H9 (cell line): Measurements from ENCODE around the gene FBXO41. TPM values are rescaled to one million over a fixed set of nuclear protein-coding genes. Genes with fewer than 3 reads are reported as not detected.
A peak's percentile ranks its signal among the peaks of the same experiment; 100 is the strongest.

Source experiments
- DNase-seq: peaks from one replicate; pipeline ENCODE4 v3.0.0-alpha.2; 2017
- H2AFZ ChIP-seq: one replicate; pipeline ENCODE4 v1.6.1; 2013; ENCODE audit warnings: mild to moderate bottlenecking, low read length, control low read depth, moderate library complexity
- H2AK5ac ChIP-seq: 2 replicates; pipeline ENCODE4 v1.6.1; 2013; ENCODE audit warnings: low read length, control low read depth, mixed read lengths; ENCODE audit not compliant: insufficient read length
- H2BK120ac ChIP-seq: one replicate; pipeline ENCODE4 v1.6.1; 2013; ENCODE audit warnings: low read depth, mild to moderate bottlenecking, low read length, control low read depth, inconsistent platforms; ENCODE audit not compliant: poor library complexity, severe bottlenecking
- H2BK12ac ChIP-seq: 2 replicates; pipeline ENCODE4 v1.6.1; 2013; ENCODE audit warnings: low read length, control low read depth, mixed read lengths, low read depth; ENCODE audit not compliant: insufficient read length
- H2BK15ac ChIP-seq: 2 replicates; pipeline ENCODE4 v1.6.1; 2013; ENCODE audit warnings: low read depth, low read length, control low read depth
- H2BK20ac ChIP-seq: one replicate; pipeline ENCODE4 v1.6.1; 2013; ENCODE audit warnings: low read depth, mild to moderate bottlenecking, low read length, control low read depth, inconsistent platforms; ENCODE audit not compliant: poor library complexity, severe bottlenecking
- H2BK5ac ChIP-seq: 2 replicates; pipeline ENCODE4 v1.6.1; 2013; ENCODE audit warnings: low read length, control low read depth, mixed read lengths; ENCODE audit not compliant: insufficient read length
- H3K14ac ChIP-seq: 2 replicates; pipeline ENCODE4 v1.6.1; 2013; ENCODE audit warnings: low read length, control low read depth; ENCODE audit not compliant: insufficient read depth
- H3K18ac ChIP-seq: 2 replicates; pipeline ENCODE4 v1.6.1; 2013; ENCODE audit warnings: low read depth, mild to moderate bottlenecking, mixed read lengths, low read length, control low read depth; ENCODE audit not compliant: insufficient read length
- H3K23ac ChIP-seq: 2 replicates; pipeline ENCODE4 v1.6.1; 2013; ENCODE audit warnings: low read length, control low read depth, mixed read lengths, low read depth; ENCODE audit not compliant: insufficient read length
- H3K23me2 ChIP-seq: 2 replicates; pipeline ENCODE4 v1.6.1; 2013; ENCODE audit warnings: low read depth, mild to moderate bottlenecking, mixed read lengths, low read length, control low read depth; ENCODE audit not compliant: insufficient read length, poor library complexity, severe bottlenecking
- H3K27ac ChIP-seq: 2 replicates; pipeline ENCODE4 v1.5.1; 2013; ENCODE audit warnings: low read length, control low read depth, mixed read lengths, low read depth; ENCODE audit not compliant: insufficient read length
- H3K27me3 ChIP-seq: 2 replicates; pipeline ENCODE4 v1.6.1; 2013; ENCODE audit warnings: low read length, control low read depth, inconsistent platforms; ENCODE audit not compliant: insufficient read depth
- H3K4ac ChIP-seq: 2 replicates; pipeline ENCODE4 v1.6.1; 2013; ENCODE audit warnings: low read depth, mild to moderate bottlenecking, control low read depth, inconsistent platforms, low read length, moderate library complexity
- H3K4me1 ChIP-seq: 2 replicates; pipeline ENCODE4 v1.6.1; 2013; ENCODE audit warnings: low read length, control low read depth, inconsistent platforms; ENCODE audit not compliant: insufficient read depth
- H3K4me2 ChIP-seq: 2 replicates; pipeline ENCODE4 v1.6.1; 2013; ENCODE audit warnings: low read length, control low read depth, mixed read lengths; ENCODE audit not compliant: insufficient read length, insufficient read depth
- H3K56ac ChIP-seq: 2 replicates; pipeline ENCODE4 v1.6.1; 2013; ENCODE audit warnings: low read depth, mild to moderate bottlenecking, mixed read lengths, low read length, control low read depth; ENCODE audit not compliant: insufficient read length
- H3K79me1 ChIP-seq: 2 replicates; pipeline ENCODE4 v1.6.1; 2013; ENCODE audit warnings: low read depth, mild to moderate bottlenecking, moderate library complexity, low read length, control low read depth, inconsistent platforms; ENCODE audit not compliant: insufficient read depth, poor library complexity, severe bottlenecking
- H3K79me2 ChIP-seq: 2 replicates; pipeline ENCODE4 v1.6.1; 2013; ENCODE audit warnings: low read length, control low read depth, inconsistent platforms; ENCODE audit not compliant: insufficient read depth
- H3K9ac ChIP-seq: 2 replicates; pipeline ENCODE4 v1.6.1; 2013; ENCODE audit warnings: low read length, control low read depth, mixed read lengths; ENCODE audit not compliant: insufficient read length; ENCODE audit errors: extremely low read depth
- H3K9me3 ChIP-seq: one replicate; pipeline ENCODE4 v1.6.1; 2013; ENCODE audit warnings: low read depth, low read length, inconsistent platforms; ENCODE audit not compliant: control insufficient read depth
- H3T11ph ChIP-seq: one replicate; pipeline ENCODE4 v1.6.1; 2013; ENCODE audit warnings: mild to moderate bottlenecking, low read length, control low read depth, inconsistent platforms
- H4K20me1 ChIP-seq: one replicate; pipeline ENCODE4 v1.6.1; 2013; ENCODE audit not compliant: control insufficient read depth, insufficient read length, insufficient read depth
- H4K5ac ChIP-seq: 2 replicates; pipeline ENCODE4 v1.6.1; 2013; ENCODE audit warnings: low read depth, mild to moderate bottlenecking, mixed read lengths, low read length, control low read depth; ENCODE audit not compliant: insufficient read length
- H4K8ac ChIP-seq: replicated peaks from 2 replicates; pipeline ENCODE4 v1.6.1; 2013; ENCODE audit warnings: low read length, control low read depth, mixed read lengths, low read depth; ENCODE audit not compliant: insufficient read length
- H4K91ac ChIP-seq: 2 replicates; pipeline ENCODE4 v1.6.1; 2013; ENCODE audit warnings: low read depth, mild to moderate bottlenecking, moderate library complexity, mixed read lengths, low read length, control low read depth; ENCODE audit not compliant: insufficient read length
- H3K27ac Mint-ChIP-seq, 3 experiments: 2 replicates in 2 of 3; 3 replicates in 1 of 3; pipeline ENCODE4 v1.8.0; 2020 to 2021; ENCODE audit warnings: mixed read lengths in 3 of 3, mild to moderate bottlenecking in 1 of 3, moderate library complexity in 1 of 3
- H3K27me3 Mint-ChIP-seq: 2 replicates; pipeline ENCODE4 v1.8.0; 2021; ENCODE audit warnings: low read depth, mild to moderate bottlenecking, moderate library complexity, mixed read lengths
- H3K36me3 Mint-ChIP-seq, 3 experiments: 2 replicates in 2 of 3; 3 replicates in 1 of 3; pipeline ENCODE4 v1.8.0; 2020 to 2021; ENCODE audit warnings: low read depth in 3 of 3, mixed read lengths in 3 of 3; ENCODE audit not compliant: insufficient read depth in 1 of 3
- H3K4me1 Mint-ChIP-seq, 2 experiments: 2 replicates each; pipeline ENCODE4 v1.8.0; 2020; ENCODE audit warnings: mixed read lengths in 2 of 2
- H3K4me3 Mint-ChIP-seq, 2 experiments: 2 replicates in 1 of 2; 3 replicates in 1 of 2; pipeline ENCODE4 v1.8.0; 2020 to 2021; ENCODE audit warnings: mild to moderate bottlenecking in 2 of 2, mixed read lengths in 2 of 2, moderate library complexity in 1 of 2
- H3K9me3 Mint-ChIP-seq, 2 experiments: 2 replicates in 1 of 2; 3 replicates in 1 of 2; pipeline ENCODE4 v1.8.0; 2020; ENCODE audit warnings: mild to moderate bottlenecking in 2 of 2, mixed read lengths in 2 of 2, moderate library complexity in 1 of 2
- WGBS: extraction: QIAGEN DNeasy Blood & Tissue Kit; methylation state at CpG from one replicate; pipeline ENCODE4 v1.1.7; 2013; ENCODE audit warnings: missing lambda C conversion rate, low lambda C conversion rate, mixed read lengths; ENCODE audit not compliant: insufficient read length; ENCODE audit errors: extremely low coverage; 5-methylcytosine and 5-hydroxymethylcytosine counted together
- total RNA-seq: library from RNA; stranded (reverse); gene quantifications from 2 replicates; pipeline ENCODE4 v1.2.1, GENCODE V29; 2021
- TF ChIP-seq, protein P1 (sequence below): fragments of 200-600 bp; sonication (generic); conservative IDR thresholded peaks from 3 replicates; pipeline ENCODE4 v1.8.0; 2021; ENCODE audit warnings: antibody characterized with exemption, mild to moderate bottlenecking

Gene FBXO41
- total RNA-seq, 1 experiment from 2014 or later, result 16.2 TPM

DNA sequence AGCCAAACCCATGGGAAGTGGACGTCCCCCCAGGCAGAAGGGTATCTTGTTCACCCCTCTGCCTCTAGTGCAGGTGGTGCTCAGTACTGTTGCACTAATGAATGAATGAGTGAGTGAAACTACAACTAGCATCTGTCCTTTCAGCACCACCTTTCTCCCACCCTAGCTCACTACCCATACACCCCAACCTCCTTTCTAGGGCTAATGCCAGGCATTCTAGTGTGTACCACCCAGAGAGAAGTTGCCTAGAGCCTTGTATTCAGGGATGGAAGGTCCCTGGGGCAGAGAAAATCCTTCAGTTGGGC, 27.7 kb downstream of the FBXO41 start:
- Histone ChIP-seq H3K23ac (no peak overlapping the region), H2BK15ac (no peak overlapping the region), H4K8ac (no peak overlapping the region), H3K79me2 (no peaks in the 10 kb centered on the region), H3K27ac (no peak overlapping the region), H3K14ac (no peak overlapping the region), H3K27me3 (no peaks in the 10 kb centered on the region), H3K4ac (no peak overlapping the region), H4K5ac (no peak overlapping the region), H3K56ac (no peak overlapping the region), H3T11ph (no peak overlapping the region), H2AFZ (no peak overlapping the region), H2BK12ac (no peak overlapping the region), H2BK120ac (no peak overlapping the region), H3K4me2 (no peak overlapping the region), H4K20me1 (no peaks in the 10 kb centered on the region), H2AK5ac (no peak overlapping the region), H3K23me2 (no peaks in the 10 kb centered on the region), H3K9ac (no peak overlapping the region), H2BK20ac (no peak overlapping the region), H3K9me3 (no peaks in the 10 kb centered on the region), H4K91ac (no peak overlapping the region), H3K4me1 (no peaks in the 10 kb centered on the region), H2BK5ac (no peak overlapping the region), H3K79me1 (no peaks in the 10 kb centered on the region), H3K18ac (no peak overlapping the region)
- TF ChIP-seq, protein P1, sequence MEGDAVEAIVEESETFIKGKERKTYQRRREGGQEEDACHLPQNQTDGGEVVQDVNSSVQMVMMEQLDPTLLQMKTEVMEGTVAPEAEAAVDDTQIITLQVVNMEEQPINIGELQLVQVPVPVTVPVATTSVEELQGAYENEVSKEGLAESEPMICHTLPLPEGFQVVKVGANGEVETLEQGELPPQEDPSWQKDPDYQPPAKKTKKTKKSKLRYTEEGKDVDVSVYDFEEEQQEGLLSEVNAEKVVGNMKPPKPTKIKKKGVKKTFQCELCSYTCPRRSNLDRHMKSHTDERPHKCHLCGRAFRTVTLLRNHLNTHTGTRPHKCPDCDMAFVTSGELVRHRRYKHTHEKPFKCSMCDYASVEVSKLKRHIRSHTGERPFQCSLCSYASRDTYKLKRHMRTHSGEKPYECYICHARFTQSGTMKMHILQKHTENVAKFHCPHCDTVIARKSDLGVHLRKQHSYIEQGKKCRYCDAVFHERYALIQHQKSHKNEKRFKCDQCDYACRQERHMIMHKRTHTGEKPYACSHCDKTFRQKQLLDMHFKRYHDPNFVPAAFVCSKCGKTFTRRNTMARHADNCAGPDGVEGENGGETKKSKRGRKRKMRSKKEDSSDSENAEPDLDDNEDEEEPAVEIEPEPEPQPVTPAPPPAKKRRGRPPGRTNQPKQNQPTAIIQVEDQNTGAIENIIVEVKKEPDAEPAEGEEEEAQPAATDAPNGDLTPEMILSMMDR, result no peak
- H3K4me1 Mint-ChIP-seq, result peaks cover 17 to 18% of the 10 kb centered on the region in 2 experiments
- DNase-seq, result no peak
- H3K27ac Mint-ChIP-seq, result peak overlapping the region in 2 of 3 experiments; percentile 34 to 50; a peak in 2 of 7 replicates
- H3K9me3 Mint-ChIP-seq, result no peaks in the 10 kb centered on the region; a peak in 1 of 5 replicates
- H3K27me3 Mint-ChIP-seq, result no peaks in the 10 kb centered on the region
- no CpG with 5 or more reads among the region's 1 CpG for WGBS
- peaks cover 21 to 53% (median 28%) of the 10 kb centered on the region in 3 experiments; a peak in 6 of 7 replicates for H3K36me3 Mint-ChIP-seq
- no peak overlapping the region for H3K4me3 Mint-ChIP-seq
